Dedifferentiated amniotic fluid mesenchymal stem cell (primary cell): ENCODE measurements around the gene TMEM150A.
"Not testable (repeated sequence)": the region's sequence is repeated elsewhere in the genome, so short reads cannot be mapped to it uniquely, and the experiment has no call there.

Experiments used
- DNase-seq: peaks from one replicate; pipeline ENCODE4 v3.0.0-alpha.2; 2016; ENCODE audit errors: extremely low spot score

Gene TMEM150A

GRCh38 chr2:85593023-85593422 lies 9.5 kb downstream of the TMEM150A start:
- no peak for DNase-seq

- not testable (repeated sequence) for DNase-seq
Measured at GRCh38 chr2:85592299-85592698, 10.2 kb downstream of the TMEM150A start.

- no peak for DNase-seq
Measured at GRCh38 chr2:85591563-85591962, 10.9 kb downstream of the TMEM150A start.

- no peak for DNase-seq
Measured at GRCh38 chr2:85590950-85591349, 11.5 kb downstream of the TMEM150A start.

GRCh38 chr2:85589982-85590791 lies 12.3 kb downstream of the TMEM150A start:
- DNase-seq = peak; percentile 66

- no peak for DNase-seq
Measured at GRCh38 chr2:85589181-85589580, 13.3 kb downstream of the TMEM150A start.

- no peak for DNase-seq
Measured at GRCh38 chr2:85588645-85589044, 13.9 kb downstream of the TMEM150A start.

- no peak for DNase-seq
Measured at GRCh38 chr2:85588236-85588635, 14.3 kb downstream of the TMEM150A start.

GRCh38 chr2:85585781-85586105 lies 16.8 kb downstream of the TMEM150A start:
- no peak for DNase-seq

GRCh38 chr2:85584857-85585780 lies 17.4 kb downstream of the TMEM150A start:
- DNase-seq = no peak

- DNase-seq = no peak
Measured at GRCh38 chr2:85584354-85584856, 18.1 kb downstream of the TMEM150A start, which contains the start of gene VAMP5. Gene VAMP5, plus strand, starts transcription at chr2:85584431. Its CDS starts 60 bp downstream, at chr2:85584491.

- no peak for DNase-seq
Measured at GRCh38 chr2:85583667-85584353, 18.7 kb downstream of the TMEM150A start.

GRCh38 chr2:85582492-85582891 lies 20.0 kb downstream of the TMEM150A start:
- no peak for DNase-seq

- no peak for DNase-seq
Measured at GRCh38 chr2:85580206-85580605, 22.3 kb downstream of the TMEM150A start.

GRCh38 chr2:85579266-85579935 lies 23.1 kb downstream of the TMEM150A start:
- DNase-seq = no peak

- DNase-seq = no peak
Measured at GRCh38 chr2:85578243-85579180, 24.0 kb downstream of the TMEM150A start.

- no peak for DNase-seq
Measured at GRCh38 chr2:85577386-85578242, 24.9 kb downstream of the TMEM150A start, which contains the start of gene VAMP8. Gene VAMP8, plus strand, starts transcription at chr2:85577586. Its CDS starts 61 bp downstream, at chr2:85577647.

GRCh38 chr2:85577063-85577385 lies 25.5 kb downstream of the TMEM150A start:
- no peak for DNase-seq

GRCh38 chr2:85575739-85576138 lies 26.8 kb downstream of the TMEM150A start:
- no peak for DNase-seq
